Measurements from ENCODE around the gene MROH2A.

DNA sequence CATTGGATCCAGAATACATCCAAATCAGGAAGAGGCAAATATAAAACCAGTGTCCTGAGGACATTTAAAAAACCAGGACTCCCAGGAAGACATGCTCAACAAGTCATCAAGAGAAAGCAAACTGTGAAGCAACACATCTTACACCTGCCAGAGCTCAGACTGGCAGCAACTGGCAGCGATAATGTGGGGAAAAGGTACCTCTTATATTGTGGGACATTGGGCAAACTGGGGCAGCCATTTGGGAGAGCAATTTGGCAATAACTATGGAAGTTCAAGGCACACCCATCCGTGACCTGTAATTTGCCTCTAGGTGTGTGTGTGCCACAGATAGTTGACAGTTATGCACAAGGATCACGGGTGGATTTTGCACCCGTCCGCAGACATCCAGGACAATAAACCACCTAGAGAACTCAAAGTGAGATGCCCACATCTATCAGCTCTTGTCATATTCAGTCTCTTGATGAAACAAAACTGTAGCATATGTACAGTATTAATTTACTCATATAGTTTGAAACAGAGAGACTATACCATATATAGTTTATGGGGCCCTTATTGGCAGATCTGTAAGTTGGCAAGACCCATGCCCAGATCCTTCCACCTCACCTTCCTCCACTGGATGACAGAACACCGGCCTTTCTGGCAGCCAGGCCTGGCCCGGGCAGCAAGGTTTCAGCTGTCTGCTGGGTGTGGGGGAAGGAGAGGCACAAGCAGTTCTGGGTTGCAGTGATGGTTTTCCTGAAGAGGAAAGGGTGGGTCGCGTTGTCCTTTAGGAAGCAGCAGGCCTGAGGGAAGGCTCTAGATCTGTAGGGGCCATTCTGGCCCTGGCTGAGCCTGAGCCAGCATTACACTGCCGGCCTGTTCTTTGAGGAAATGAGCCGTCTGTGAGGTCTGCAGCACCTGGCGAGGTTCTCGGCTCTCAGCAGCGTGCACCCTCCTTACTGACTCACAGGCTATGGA is 57.4 kb downstream of the MROH2A start:
- TF ChIP-seq POLR2AphosphoS5 (IDR thresholded peaks at IDR 0.05; ENCODE audit: low read depth, low read length) (no peak), TAF1 (IDR thresholded peaks at IDR 0.05; ENCODE audit: borderline replicate concordance, insufficient read depth, low read length) (no peak)
